Limb (tissue), 2 donors: ENCODE measurements around the gene ATXN7L2.

Source experiments
- DNase-seq, 2 donors: peaks; one replicate each; pipeline ENCODE4 v3.0.0-alpha.2; 2016; ENCODE audit errors: extremely low spot score in 2 of 2

ATXN7L2 gene

DNA sequence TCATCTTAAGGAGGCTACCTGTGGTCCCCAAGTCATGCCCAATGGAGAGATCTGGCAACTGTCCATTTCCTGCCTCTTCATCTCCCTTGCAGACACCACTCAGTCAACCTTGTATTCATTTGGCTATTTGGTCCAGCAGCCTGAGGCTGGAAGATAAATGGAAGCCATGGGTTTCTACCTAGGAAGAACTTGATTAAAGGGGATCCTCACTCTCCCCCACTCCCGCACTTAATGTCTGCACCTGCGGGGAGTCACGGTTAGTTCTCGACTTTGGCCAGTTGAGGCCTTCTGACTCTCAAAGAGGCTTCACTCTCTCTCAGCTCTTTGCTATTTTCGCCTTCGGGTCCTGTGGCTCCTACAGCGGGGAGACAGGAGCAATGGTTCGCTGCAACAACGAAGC, 8.4 kb upstream of the ATXN7L2 start:
- DNase-seq = no peak

DNA sequence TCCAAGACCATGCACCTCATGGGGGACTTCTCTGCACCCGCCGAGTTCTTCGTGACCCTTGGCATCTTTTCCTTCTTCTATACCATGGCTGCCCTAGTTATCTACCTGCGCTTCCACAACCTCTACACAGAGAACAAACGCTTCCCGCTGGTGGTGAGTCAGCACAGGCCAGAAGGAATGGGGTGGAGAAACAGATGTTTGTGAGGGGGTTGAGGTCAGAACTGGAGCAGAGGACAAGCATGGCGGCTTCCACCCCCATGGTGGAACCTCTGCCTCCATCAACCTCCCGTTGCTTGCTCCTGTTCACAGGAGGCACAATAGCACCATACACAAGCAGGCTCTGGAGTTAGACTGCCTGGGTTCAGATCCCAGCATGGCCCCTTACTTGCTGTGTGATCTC, 6.9 kb upstream of the ATXN7L2 start:
- DNase-seq = no peak

DNA sequence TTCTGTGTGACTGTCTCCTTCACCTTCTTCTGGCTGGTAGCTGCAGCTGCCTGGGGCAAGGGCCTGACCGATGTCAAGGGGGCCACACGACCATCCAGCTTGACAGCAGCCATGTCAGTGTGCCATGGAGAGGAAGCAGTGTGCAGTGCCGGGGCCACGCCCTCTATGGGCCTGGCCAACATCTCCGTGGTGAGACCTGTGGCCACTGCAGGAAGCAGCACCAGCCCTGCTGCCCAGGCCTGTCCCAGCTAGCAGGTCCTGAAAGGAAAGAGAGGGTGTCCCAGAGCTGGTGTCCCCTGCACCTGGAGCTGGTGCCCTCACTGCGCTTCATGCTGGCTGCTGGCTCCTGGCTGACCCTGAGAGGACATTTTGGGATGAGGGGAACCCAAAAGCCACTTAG, 5.9 kb upstream of the ATXN7L2 start:
- no peak for DNase-seq

DNA sequence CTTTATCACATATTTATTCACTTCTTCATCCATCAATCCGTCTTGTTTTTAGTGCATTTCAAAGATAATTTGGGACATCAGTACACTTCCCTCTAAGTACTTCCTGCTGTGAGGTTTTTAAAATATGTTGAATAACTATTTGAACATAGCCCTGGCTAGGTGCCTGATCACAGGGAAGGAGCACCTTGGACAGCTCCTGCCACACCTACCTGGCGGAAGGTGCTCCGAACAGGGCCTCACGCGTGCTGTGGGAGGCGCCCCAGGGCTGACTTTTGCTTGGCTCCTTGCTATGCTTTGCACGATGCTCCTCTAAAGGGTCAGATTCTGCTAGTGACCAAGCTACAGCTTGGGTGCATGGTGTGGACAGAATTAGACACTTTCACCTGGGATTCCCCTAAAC, 4.9 kb upstream of the ATXN7L2 start:
- no peak for DNase-seq

DNA sequence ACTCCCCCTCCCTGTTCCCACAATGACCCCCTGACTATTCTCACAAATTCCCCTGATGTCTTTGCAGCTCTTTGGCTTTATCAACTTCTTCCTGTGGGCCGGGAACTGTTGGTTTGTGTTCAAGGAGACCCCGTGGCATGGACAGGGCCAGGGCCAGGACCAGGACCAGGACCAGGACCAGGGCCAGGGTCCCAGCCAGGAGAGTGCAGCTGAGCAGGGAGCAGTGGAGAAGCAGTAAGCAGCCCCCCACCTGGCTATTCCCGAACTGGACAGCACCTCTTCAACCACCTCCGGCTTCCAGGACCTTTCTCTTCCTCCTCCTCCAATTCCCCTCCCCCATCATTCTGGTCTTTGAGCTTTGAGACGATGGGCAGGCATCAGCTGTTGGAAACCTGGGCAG, 4.4 kb upstream of the ATXN7L2 start:
- no peak for DNase-seq

DNA sequence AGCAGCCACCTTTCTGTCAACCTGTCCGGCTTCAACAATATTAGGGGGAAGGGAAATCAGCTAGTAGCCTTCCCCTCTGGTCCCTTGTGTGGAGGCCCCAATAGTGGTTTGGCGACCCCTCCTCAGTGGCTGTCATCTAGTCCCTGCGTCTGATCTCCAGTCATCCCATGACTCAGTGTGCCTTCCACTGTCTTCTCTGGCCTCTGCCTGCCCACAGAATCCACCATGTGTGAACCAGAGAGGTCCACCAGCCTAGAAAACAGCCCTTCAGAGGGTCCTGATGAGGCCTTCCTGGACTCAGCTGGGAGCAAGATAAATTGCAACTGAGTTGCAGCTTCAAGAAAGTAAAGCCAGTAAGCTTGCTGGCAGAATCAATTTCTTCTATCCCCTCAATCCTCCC, 3.8 kb upstream of the ATXN7L2 start:
- DNase-seq = no peak

DNA sequence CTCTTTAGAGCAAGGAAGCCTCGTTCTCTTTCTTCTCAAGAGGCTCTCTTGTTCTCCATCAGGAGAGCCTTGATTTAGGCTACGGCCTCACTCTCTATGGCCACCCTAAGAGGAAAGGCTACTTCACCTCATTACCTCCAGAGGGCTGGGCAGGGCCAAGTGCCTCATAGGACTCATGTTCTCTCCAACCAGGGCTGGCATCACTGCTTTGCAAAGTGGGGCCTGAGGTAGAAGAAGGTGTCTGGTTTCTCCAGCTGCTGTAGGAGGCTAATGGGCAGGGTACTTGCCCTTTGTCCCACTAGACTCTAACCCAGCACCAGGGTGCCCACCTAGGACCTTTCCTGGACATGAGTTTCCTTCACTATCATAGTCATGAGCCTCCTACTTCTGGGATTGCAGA, 2.1 kb upstream of the ATXN7L2 start:
- DNase-seq = no peak

DNA sequence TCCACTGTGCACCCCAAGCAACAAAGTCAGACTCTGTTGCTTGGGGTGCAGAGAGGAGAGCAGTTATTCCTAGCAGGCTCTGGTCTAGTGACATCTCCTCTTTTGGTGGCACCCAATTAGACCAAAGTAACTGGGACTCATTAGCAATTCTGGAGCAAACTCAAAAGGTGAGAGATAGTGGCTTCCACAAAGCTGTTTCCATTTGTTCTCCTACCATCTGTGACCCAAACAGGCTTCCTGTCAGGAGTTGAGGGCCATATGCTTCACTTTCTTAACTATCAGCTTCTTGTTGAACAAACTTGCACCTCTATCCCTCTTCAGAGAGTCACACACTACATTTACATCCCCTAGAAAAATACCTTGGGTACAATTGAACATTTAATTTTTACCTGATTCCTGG, 1.5 kb upstream of the ATXN7L2 start:
- no peak for DNase-seq

DNA sequence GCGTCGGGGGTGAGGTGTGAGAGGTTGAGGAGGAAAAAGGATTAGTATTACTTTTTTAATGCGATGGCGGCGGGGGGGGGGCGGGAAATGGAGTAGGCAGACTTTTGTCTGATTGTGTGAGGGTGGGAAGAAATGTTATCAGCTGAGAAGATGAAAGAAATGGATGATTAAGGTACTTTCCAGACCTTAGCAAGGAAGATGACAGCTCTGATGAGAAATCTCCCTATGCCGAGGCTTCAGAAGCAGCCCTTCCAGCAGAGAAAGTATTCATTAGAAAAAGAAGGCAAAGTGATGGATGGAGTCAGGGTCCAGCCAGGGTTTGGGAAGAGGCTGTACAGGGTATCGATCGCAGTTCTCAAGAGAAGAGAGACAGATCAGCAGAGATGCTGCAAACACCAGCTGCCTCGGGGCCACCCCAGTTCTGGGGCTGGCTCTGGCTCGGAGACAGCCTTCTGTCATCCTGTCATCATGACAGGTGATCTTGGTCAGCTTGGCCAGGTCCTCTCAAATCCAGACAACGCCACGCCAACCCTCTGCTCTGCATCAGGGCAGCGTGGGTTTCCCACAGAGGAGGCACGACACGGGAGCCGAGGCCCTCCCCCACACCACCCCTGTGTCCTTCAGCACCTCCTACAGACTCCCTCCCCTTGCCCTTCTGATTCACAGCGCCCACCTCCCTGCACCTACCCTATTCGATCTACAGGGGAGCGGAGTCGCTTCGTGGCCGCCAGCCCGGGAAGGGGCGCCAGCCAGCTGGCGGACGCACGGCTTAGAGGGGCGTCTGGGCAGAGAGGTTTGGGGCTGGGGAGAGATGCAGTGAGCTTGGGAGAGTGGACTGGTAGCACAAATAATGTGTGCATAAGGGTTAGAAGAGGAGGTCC, 674 bp upstream of the ATXN7L2 start:
- no peak for DNase-seq

DNA sequence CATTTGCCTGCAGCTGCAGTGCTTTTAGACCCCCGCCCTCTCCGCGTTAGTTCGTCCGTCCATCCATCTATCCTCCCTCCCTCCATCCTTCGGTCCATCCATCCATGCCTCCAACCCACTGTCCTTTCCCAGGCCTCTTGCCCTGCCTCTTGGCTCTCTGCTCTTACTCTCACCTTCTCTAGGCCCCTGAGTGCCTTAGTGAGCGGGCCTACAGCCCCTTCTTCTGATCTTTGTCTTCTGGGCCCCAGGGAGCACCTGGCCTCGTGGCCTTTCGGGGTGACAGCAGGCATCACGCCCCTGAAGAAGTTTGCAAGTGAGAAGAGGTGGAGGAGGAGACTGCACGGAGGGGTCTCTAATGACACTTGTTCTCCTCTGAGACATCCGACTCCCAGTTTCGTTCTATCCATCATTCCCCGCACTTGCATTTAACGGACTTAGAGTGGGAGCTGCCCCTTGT, 842 bp downstream of the ATXN7L2 start:
- no peak for DNase-seq

DNA sequence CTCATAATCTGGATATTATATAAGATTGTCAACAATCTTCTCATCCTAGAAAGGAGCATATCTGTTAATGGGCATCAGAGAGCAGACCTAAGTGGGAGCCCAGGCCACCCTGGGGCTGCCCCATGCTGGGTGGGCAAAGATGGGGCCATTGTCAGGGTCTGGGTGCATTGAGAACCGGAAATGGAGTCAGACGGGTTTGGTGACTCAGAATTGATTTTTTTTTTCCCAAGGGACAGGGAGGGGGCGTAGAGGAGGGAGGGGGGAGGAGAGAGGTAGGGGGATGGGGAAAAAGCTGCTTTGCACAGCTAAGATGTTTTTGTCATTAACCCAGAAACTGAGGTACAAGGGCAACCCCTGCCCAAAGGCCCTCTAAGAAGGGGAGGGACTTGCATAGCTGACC, 1.3 kb downstream of the ATXN7L2 start:
- DNase-seq = no peak

DNA sequence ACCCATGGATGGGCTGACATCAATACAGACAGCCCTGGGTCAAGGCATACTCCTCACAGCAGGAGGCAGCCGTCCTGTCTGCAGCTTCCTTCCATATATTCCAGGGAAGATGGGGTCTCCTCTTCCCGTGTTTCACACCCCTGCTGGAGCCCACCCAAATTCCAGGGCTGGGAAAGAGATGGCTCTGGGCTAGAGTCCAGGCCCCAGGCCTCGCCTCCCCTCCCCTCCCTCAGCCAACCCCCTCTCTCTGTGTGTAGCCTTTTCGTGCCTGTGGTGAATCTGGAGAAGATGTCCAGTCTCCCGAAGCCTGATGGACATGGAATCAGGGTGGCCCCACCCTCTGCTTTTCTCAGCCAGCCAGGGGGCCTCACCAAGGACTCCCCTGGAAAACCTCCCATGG, 3.6 kb downstream of the ATXN7L2 start:
- DNase-seq = no peak

DNA sequence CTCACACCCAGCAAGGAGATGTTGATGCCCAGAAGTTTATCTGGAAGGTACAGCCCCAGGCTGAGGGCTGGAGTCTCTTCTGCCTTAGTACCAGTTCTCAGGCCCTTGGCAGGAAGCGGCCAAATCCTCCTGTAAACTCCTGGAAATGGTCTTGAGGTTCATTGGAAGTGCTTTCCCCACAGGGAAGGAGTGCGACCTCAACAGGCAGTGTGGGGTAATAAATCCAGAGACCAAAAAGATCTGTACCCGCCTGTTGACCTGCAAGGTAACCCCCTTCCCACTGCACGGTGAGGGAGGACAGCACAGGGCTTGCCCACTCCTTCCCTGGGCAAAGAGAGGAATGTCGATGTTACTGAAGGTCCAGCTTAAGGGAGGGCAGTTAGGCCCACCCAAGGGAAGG, 4.5 kb downstream of the ATXN7L2 start:
- DNase-seq = no peak

DNA sequence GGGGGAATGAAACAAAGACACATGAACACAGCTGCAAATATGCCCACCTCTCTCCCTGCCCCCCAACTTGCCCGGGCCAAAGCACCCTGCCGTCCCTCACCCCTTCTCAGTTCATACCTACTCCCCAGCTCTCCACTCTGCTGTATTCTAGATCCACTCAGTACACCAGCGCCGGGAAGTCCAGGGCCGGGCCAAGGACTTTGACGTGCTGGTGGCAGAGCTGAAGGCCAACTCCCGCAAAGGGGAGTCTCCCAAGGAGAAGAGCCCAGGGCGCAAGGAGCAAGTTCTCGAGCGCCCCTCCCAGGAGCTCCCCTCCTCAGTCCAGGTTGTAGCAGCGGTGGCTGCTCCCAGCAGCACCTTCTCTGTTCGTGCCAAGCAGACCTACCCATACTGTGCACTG, 5.0 kb downstream of the ATXN7L2 start:
- no peak for DNase-seq

DNA sequence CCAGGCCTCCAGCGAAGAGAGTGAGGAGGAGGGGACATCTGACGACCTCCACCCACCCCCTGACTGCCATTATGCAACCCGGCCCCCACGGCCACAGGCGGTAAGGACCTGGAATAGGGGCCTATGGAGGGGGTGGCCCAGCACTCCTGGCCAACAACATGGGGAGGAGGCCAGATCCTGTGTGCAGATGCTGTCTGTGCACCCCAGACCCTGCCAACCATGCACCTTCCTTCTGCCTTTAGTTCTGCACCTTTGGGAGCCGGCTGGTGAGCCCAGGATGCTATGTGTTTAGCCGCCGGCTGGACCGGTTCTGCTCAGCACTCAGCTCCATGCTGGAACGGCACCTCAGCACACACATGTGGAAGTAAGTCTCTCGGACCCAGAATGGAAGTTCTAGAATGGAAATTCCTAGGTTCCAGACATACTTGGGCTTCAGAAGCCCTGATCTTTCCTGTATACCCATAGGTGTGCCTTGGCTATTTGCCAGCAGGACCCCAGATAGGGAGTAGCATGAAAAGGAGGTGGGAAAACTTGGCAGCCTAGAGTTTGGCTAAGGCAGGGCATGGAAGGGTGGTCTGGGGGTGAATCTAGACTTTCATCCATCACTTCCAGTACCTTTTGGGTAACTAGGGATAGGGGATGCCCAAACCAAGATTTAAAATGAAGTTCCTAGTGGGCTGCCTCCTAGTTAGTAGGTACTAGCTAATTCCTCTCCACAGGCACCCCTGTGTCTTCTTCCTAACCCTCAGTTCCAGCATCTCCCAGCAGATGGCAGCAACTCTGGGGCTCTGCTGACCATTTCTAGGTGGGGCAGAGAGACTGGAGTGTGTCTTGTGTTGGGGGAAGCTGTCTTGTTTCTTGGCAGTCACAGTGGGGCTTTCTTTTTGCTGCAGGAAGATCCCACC, 6.6 kb downstream of the ATXN7L2 start:
- DNase-seq = peak; percentile 61 to 77

DNA sequence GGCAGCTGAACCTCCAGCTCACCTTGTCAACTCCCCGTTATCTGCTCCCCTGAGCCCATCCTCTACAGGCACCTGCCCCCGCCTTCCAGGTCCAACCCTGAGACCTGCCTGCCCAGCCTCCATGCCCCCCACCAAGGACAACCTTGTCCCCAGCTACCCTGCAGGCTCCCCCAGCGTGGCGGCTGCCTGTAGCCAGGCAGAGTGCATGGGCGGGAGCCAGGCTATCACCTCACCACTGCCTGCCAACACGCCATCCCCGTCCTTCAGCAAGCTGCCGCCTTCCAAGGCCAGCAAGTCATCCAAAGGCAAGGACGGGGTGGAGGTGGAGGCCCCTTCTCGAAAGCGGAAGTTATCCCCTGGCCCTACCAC, 7.2 kb downstream of the ATXN7L2 start:
- no peak for DNase-seq

DNA sequence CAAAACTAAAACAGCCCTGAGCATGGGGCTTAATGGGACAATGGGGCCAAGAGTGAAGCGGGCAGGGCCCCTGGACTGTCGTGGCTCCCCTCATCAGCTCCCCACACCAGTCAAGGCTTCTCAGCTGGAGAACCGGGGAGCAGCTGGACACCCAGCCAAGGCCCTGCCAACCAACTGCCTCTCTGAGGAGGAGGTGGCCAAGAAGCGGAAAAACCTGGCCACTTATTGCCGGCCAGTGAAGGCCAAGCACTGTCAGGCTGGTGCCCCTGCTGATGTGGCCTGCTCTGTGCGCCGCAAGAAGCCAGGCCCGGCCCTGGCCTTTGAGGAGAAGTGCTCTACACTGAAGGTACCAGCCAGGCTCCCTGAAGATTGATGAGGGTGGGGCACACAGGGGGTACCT, 7.7 kb downstream of the ATXN7L2 start:
- DNase-seq = no peak

DNA sequence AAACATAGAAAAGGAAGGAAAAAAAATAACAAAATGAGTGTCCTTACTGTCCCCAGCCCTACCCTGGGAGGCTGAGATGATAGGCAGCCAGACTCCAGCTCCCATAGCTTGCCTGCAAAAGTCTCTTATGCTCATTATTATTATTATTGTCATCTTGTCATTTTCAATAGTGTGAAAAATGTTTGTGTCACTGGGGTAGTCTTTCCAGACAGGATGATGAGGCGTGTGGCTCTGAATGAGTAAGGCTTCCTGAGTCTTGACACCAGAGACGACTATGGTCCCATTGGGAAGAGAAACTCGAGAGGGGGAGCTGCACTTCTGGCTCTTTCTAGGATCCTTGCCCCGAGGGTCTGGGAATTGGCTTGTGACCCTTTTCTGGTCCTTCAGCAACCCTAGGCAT, 9.1 kb downstream of the ATXN7L2 start:
- no peak for DNase-seq

DNA sequence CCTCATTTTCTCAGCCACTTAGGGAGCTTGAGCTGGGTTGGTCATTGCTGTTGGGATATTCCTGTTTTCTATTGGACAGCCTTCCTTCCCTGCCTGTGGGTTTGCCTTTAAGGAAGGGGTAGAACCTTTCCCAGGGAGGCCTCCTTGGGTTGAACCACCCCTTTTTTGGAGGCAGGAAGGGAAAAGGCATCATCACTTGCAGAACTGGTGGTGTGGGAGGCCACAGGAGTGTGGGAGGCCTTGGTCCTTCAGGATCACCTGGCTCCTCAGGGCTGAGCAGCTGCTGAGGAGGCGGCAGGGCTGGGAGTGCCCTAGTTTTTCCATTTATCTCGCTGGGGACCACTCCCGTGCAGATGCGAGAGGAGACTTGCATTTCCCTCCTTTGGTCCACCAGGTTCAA, 9.5 kb downstream of the ATXN7L2 start:
- no peak for DNase-seq

DNA sequence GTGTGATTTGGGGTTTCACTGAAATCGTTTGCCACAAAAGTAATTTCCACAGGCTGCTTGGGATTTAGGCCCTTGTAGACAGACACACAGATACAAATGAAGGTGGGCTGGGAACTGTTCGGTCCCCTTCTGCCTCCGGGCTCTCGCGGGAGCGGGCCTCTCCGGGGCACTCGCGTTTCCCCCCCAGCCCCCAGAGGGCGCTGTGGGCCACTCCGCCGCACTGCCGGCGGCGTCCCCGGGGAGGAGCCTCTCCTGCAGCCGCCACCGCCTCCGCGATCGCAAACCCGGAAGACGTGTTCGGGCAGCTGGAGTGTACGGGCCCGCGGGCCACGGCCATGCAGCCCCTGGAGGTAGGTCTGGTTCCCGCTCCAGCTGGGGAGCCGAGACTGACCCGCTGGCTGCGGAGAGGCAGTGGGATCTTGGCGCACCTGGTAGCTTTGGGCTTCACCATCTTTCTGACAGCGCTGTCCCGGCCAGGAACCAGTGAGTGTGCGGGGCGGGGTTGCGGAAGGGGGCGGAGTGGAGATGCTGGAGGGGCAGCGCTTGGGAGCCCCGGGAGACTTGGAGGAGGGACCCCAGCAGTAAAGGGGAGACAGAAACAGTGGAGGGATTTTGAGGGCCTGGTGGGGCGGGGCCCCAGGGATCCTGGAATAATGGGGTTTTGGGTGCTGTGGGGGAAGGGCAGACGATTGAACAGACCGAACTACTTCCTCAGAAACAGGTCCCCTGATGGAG, 10.3 kb downstream of the ATXN7L2 start, which contains the start of gene CYB561D1:
CYB561D1 (plus strand) TSS at position 290 of the 735 bp plus-strand sequence; CDS start at position 336, 46 bp downstream.
- peak; percentile 89 to 94 for DNase-seq

DNA sequence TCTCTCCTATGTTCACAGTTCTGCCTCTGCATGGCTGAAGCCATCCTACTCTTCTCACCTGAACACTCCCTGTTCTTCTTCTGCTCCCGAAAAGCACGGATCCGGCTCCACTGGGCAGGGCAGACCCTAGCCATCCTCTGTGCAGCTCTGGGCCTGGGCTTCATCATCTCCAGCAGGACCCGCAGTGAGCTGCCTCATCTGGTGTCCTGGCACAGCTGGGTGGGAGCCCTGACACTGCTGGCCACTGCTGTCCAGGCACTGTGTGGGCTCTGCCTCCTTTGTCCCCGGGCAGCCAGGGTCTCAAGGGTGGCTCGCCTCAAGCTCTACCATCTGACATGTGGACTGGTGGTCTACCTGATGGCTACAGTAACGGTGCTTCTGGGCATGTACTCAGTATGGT, 12.0 kb downstream of the ATXN7L2 start:
- no peak for DNase-seq
